SK-N-MC (cell line): ENCODE data around the gene ZFYVE28.

ENCODE experiments used
- EZH2 ChIP-seq: fragments of 200-600 bp; sonication (generic); IDR thresholded peaks from one replicate; pipeline ENCODE4 v1.6.1; 2017; ENCODE audit warnings: antibody characterized with exemption
- FOXP2 ChIP-seq: optimal IDR thresholded peaks from 2 replicates; pipeline ENCODE3; 2011; ENCODE audit warnings: mild to moderate bottlenecking, moderate library complexity; ENCODE audit not compliant: insufficient read depth; ENCODE audit errors: extremely low read length, control extremely low read depth
- POLR2AphosphoS5 ChIP-seq: IDR thresholded peaks from 2 replicates; pipeline ENCODE4 v1.6.1; 2012; ENCODE audit warnings: mild to moderate bottlenecking, low read depth, low read length, borderline replicate concordance

- no peak for TF ChIP-seq POLR2AphosphoS5
- TF ChIP-seq EZH2, result no peak
- no peak for TF ChIP-seq FOXP2
Observed at GRCh38 chr4:2437475-2438215, 19.2 kb upstream of the ZFYVE28 start.
